ENCODE measurements around the gene NFYC. TPM values are rescaled to one million over a fixed set of nuclear protein-coding genes. Genes with fewer than 3 reads are reported as not detected.

Gene NFYC
- total RNA-seq, 1 experiment from 2014 or later = 65.5 TPM

DNA sequence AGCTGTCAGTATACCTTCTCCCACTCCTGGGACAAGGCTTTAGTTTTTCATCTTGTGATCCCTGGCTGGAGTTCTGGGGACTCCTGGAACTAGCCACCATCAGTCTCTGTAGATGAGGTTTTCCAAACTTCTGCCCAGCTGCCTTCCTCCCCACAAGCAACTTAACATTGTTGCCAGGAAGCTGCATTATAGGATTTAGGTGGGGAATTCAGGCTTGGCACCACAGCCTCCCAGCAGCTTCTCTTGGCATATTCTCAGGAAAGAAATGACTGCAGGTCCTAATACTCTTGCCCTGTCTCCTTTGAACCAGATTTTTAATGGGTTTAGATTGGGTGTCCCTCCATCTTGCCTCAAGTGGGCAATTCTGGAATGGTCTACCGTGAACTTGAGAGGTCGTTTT lies 73.5 kb downstream of the NFYC start:
- Mint-ChIP-seq H3K27ac (ENCODE audit: unreplicated experiment) (no peak overlapping the region), H3K4me3 (ENCODE audit: low read depth, unreplicated experiment) (no peak overlapping the region), H3K36me3 (ENCODE audit: insufficient read depth, unreplicated experiment) (peaks cover 41% of the 10 kb centered on the region), H3K9me3 (ENCODE audit: low read depth, unreplicated experiment) (no peaks in the 10 kb centered on the region), H3K4me1 (ENCODE audit: low read depth, unreplicated experiment) (no peaks in the 10 kb centered on the region), H3K27me3 (ENCODE audit: unreplicated experiment) (no peaks in the 10 kb centered on the region)
- CTCF ChIA-PET = interaction anchor here (1.2 kb wide), 1 partner anchor 9 kb away, joined by 3 read pairs; no protein-coding TSS in a partner anchor
- DNase-seq = no peak
- no TSS peak for BruUV-seq (replicated peaks)
- intact Hi-C loops (cut with micrococcal nuclease; ENCODE audit: unreplicated experiment) = no loop called here
- TF ChIP-seq, protein P1, sequence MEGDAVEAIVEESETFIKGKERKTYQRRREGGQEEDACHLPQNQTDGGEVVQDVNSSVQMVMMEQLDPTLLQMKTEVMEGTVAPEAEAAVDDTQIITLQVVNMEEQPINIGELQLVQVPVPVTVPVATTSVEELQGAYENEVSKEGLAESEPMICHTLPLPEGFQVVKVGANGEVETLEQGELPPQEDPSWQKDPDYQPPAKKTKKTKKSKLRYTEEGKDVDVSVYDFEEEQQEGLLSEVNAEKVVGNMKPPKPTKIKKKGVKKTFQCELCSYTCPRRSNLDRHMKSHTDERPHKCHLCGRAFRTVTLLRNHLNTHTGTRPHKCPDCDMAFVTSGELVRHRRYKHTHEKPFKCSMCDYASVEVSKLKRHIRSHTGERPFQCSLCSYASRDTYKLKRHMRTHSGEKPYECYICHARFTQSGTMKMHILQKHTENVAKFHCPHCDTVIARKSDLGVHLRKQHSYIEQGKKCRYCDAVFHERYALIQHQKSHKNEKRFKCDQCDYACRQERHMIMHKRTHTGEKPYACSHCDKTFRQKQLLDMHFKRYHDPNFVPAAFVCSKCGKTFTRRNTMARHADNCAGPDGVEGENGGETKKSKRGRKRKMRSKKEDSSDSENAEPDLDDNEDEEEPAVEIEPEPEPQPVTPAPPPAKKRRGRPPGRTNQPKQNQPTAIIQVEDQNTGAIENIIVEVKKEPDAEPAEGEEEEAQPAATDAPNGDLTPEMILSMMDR (IDR thresholded peaks at IDR 0.05; ENCODE audit: unreplicated experiment) = no peak

DNA sequence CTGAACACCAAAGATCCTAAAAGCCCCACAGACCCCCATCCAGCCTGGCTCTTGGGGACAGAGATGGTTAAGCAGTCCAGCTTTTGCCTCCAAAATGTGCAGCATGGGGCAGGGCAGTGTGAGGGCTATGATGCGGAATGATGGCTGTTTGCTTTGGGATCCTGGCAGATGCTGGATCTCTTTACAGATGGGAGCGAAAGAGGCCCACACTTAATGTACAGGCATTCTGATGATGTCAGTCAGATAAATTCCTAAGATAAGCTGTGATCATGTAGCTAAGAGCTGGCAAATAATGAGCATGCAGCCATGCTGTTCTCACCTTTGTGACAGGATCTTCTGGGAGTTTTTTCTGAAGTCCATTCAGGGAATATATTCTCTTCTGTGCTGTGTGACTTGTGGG lies 74.5 kb downstream of the NFYC start:
- Mint-ChIP-seq H3K9me3 (ENCODE audit: low read depth, unreplicated experiment) (no peaks in the 10 kb centered on the region), H3K36me3 (ENCODE audit: insufficient read depth, unreplicated experiment) (peaks cover 42% of the 10 kb centered on the region), H3K27ac (ENCODE audit: unreplicated experiment) (no peak overlapping the region), H3K27me3 (ENCODE audit: unreplicated experiment) (no peaks in the 10 kb centered on the region), H3K4me3 (ENCODE audit: low read depth, unreplicated experiment) (no peak overlapping the region), H3K4me1 (ENCODE audit: low read depth, unreplicated experiment) (no peaks in the 10 kb centered on the region)
- TF ChIP-seq, protein P1 (IDR thresholded peaks at IDR 0.05; ENCODE audit: unreplicated experiment) = no peak
- no TSS peak for BruUV-seq (replicated peaks)
- CTCF ChIA-PET = interaction anchor here (1.2 kb wide), 1 partner anchor 8 kb away, joined by 3 read pairs; no protein-coding TSS in a partner anchor
- intact Hi-C loops (cut with micrococcal nuclease; ENCODE audit: unreplicated experiment) = no loop called here
- DNase-seq = no peak

DNA sequence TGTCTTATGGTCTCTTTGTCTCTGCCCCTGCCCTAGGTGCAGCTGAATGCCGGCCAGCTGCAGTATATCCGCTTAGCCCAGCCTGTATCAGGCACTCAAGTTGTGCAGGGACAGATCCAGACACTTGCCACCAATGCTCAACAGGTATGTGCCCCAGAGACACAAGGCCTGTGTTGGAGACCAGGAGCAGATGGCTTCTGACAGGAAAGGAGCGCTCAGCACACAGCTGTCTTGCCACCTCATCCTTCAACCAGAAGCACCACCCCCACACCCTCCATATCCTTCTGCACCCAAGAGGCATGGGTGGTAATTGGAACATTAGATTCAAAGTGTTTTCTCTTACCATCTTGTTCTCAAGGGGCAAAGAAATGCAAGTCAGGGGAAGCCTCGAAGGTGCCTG lies 75.1 kb downstream of the NFYC start:
- DNase-seq = no peak
- Mint-ChIP-seq H3K27me3 (ENCODE audit: unreplicated experiment) (no peaks in the 10 kb centered on the region), H3K36me3 (ENCODE audit: insufficient read depth, unreplicated experiment) (peaks cover 41% of the 10 kb centered on the region), H3K9me3 (ENCODE audit: low read depth, unreplicated experiment) (no peaks in the 10 kb centered on the region), H3K4me1 (ENCODE audit: low read depth, unreplicated experiment) (no peaks in the 10 kb centered on the region), H3K4me3 (ENCODE audit: low read depth, unreplicated experiment) (no peak overlapping the region), H3K27ac (ENCODE audit: unreplicated experiment) (no peak overlapping the region)
- CTCF ChIA-PET = no interaction called here
- TF ChIP-seq, protein P1 (IDR thresholded peaks at IDR 0.05; ENCODE audit: unreplicated experiment) = no peak
- intact Hi-C loops (cut with micrococcal nuclease; ENCODE audit: unreplicated experiment) = no loop called here
- BruUV-seq (replicated peaks) = no TSS peak

DNA sequence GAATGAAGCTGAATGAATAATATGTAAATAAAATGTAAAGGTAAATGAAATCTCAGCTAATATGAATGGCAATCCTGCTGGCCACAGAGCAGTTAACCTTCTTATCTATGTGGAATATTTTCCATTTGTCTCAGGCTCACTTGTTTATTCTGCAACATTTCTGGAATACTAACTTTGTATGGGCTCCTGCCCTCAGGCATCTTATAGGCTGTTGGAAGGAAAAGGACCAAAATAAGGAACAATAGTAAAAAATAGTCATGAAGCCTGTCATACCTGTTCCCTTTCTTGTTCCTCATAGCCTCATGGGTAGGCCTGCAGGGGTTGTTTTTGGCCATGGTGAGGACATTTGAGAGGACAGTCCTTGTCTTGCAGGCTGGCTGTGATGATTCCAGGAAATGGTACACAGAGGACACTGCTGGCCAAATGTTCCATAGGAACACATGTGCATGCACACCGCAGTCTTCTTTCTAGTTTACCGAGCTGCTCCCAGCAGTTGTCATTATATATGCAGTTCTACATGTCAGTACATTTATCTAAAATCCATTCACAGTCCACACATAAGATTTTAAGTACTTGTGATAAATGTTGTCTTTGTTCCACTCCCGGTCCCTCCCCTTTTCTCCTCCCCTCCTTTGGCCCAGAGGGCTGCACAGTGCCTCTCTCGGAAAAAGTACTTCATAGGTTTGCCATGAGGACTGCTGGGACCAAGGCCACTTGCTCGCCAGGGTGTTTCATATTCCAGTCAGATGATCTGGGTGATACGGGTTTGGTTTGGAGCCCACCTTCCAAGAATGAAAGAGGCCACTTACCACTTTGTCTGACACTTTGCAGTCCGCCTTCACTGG lies 76.9 kb downstream of the NFYC start:
- no peaks in the 10 kb centered on the region for H3K27me3 Mint-ChIP-seq (ENCODE audit: unreplicated experiment)
- H3K9me3 Mint-ChIP-seq (ENCODE audit: low read depth, unreplicated experiment) = no peaks in the 10 kb centered on the region
- intact Hi-C loops (cut with micrococcal nuclease; ENCODE audit: unreplicated experiment) = no loop called here
- no TSS peak for BruUV-seq (replicated peaks)
- H3K4me3 Mint-ChIP-seq (ENCODE audit: low read depth, unreplicated experiment) = no peak overlapping the region
- no peaks in the 10 kb centered on the region for H3K4me1 Mint-ChIP-seq (ENCODE audit: low read depth, unreplicated experiment)
- H3K27ac Mint-ChIP-seq (ENCODE audit: unreplicated experiment) = no peak overlapping the region
- DNase-seq = no peak
- CTCF ChIA-PET = interaction anchor here (1.0 kb wide), 1 partner anchor 65 kb away, joined by 3 read pairs; no protein-coding TSS in a partner anchor
- peaks cover 33% of the 10 kb centered on the region for H3K36me3 Mint-ChIP-seq (ENCODE audit: insufficient read depth, unreplicated experiment)
- TF ChIP-seq, protein P1 (IDR thresholded peaks at IDR 0.05; ENCODE audit: unreplicated experiment) = no peak

All from Calu3 (cell line).